ENCODE results near the gene RUNX2. TPM values are rescaled to one million over a fixed set of nuclear protein-coding genes. Genes with fewer than 3 reads are reported as not detected.

RUNX2 gene
- total RNA-seq, 1 donor from 2014 or later, result not detected

GRCh38 chr6:45590696-45591184, 262.6 kb downstream of the RUNX2 start:
- H3K36me3 Mint-ChIP-seq (ENCODE audit: unreplicated experiment), result no peaks in the 10 kb centered on the region
- no peak overlapping the region for H3K27ac Mint-ChIP-seq (ENCODE audit: unreplicated experiment)
- H3K4me3 Mint-ChIP-seq (ENCODE audit: unreplicated experiment), result no peak overlapping the region
- peaks cover 7% of the 10 kb centered on the region for H3K4me1 Mint-ChIP-seq (ENCODE audit: low read depth, unreplicated experiment)
- TF ChIP-seq CTCF (IDR thresholded peaks at IDR 0.05; ENCODE audit: partially characterized antibody, unreplicated experiment), result no peak
- no peaks in the 10 kb centered on the region for H3K27me3 Mint-ChIP-seq (ENCODE audit: unreplicated experiment)
- peaks cover 1% of the 10 kb centered on the region for H3K9me3 Mint-ChIP-seq (ENCODE audit: unreplicated experiment)
- DNase-seq, result no peak

GRCh38 chr6:45591306-45591705, 263.2 kb downstream of the RUNX2 start:
- Mint-ChIP-seq H3K27me3 (ENCODE audit: unreplicated experiment) (no peaks in the 10 kb centered on the region), H3K36me3 (ENCODE audit: unreplicated experiment) (no peaks in the 10 kb centered on the region), H3K4me1 (ENCODE audit: low read depth, unreplicated experiment) (peaks cover 7% of the 10 kb centered on the region), H3K27ac (ENCODE audit: unreplicated experiment) (no peak overlapping the region), H3K4me3 (ENCODE audit: unreplicated experiment) (no peak overlapping the region), H3K9me3 (ENCODE audit: unreplicated experiment) (peaks cover under 1% of the 10 kb centered on the region)
- no peak for DNase-seq
- TF ChIP-seq CTCF (IDR thresholded peaks at IDR 0.05; ENCODE audit: partially characterized antibody, unreplicated experiment), result no peak

- TF ChIP-seq CTCF (IDR thresholded peaks at IDR 0.05; ENCODE audit: partially characterized antibody, unreplicated experiment), result no peak
- H3K27ac Mint-ChIP-seq (ENCODE audit: unreplicated experiment), result no peak overlapping the region
- peaks cover 7% of the 10 kb centered on the region for H3K4me1 Mint-ChIP-seq (ENCODE audit: low read depth, unreplicated experiment)
- no peaks in the 10 kb centered on the region for H3K27me3 Mint-ChIP-seq (ENCODE audit: unreplicated experiment)
- no peak for DNase-seq
- H3K9me3 Mint-ChIP-seq (ENCODE audit: unreplicated experiment), result no peaks in the 10 kb centered on the region
- H3K36me3 Mint-ChIP-seq (ENCODE audit: unreplicated experiment), result no peaks in the 10 kb centered on the region
- H3K4me3 Mint-ChIP-seq (ENCODE audit: unreplicated experiment), result no peak overlapping the region
Measured at GRCh38 chr6:45591890-45592289, 263.8 kb downstream of the RUNX2 start.

GRCh38 chr6:45592991-45593390, 264.9 kb downstream of the RUNX2 start:
- TF ChIP-seq CTCF (IDR thresholded peaks at IDR 0.05; ENCODE audit: partially characterized antibody, unreplicated experiment), result no peak
- DNase-seq, result no peak
- H3K4me3 Mint-ChIP-seq (ENCODE audit: unreplicated experiment), result no peak overlapping the region
- H3K27ac Mint-ChIP-seq (ENCODE audit: unreplicated experiment), result no peak overlapping the region
- no peaks in the 10 kb centered on the region for H3K36me3 Mint-ChIP-seq (ENCODE audit: unreplicated experiment)
- H3K27me3 Mint-ChIP-seq (ENCODE audit: unreplicated experiment), result no peaks in the 10 kb centered on the region
- no peaks in the 10 kb centered on the region for H3K9me3 Mint-ChIP-seq (ENCODE audit: unreplicated experiment)
- H3K4me1 Mint-ChIP-seq (ENCODE audit: low read depth, unreplicated experiment), result no peaks in the 10 kb centered on the region

- H3K36me3 Mint-ChIP-seq (ENCODE audit: unreplicated experiment), result peaks cover 6% of the 10 kb centered on the region
- no peak for TF ChIP-seq CTCF (IDR thresholded peaks at IDR 0.05; ENCODE audit: partially characterized antibody, unreplicated experiment)
- DNase-seq, result no peak
- H3K4me3 Mint-ChIP-seq (ENCODE audit: unreplicated experiment), result no peak overlapping the region
- H3K4me1 Mint-ChIP-seq (ENCODE audit: low read depth, unreplicated experiment), result no peaks in the 10 kb centered on the region
- peaks cover under 1% of the 10 kb centered on the region for H3K9me3 Mint-ChIP-seq (ENCODE audit: unreplicated experiment)
- H3K27ac Mint-ChIP-seq (ENCODE audit: unreplicated experiment), result no peak overlapping the region
- no peaks in the 10 kb centered on the region for H3K27me3 Mint-ChIP-seq (ENCODE audit: unreplicated experiment)
Measured at GRCh38 chr6:45595010-45595851, 267.1 kb downstream of the RUNX2 start.
